Hepatocyte (in vitro differentiated cells): Measurements from ENCODE around the gene SCAI. TPM values are rescaled to one million over a fixed set of nuclear protein-coding genes. Genes with fewer than 3 reads are reported as not detected.

Experiments used
- DNase-seq: peaks from one replicate; pipeline ENCODE4 v3.0.0-alpha.2; 2016; ENCODE audit warnings: low spot score
- H2AFZ ChIP-seq: fragments of 200-600 bp; sonication (generic); 2 replicates; pipeline ENCODE4 v1.6.0; 2016; ENCODE audit warnings: antibody characterized with exemption, mild to moderate bottlenecking
- H3K27ac ChIP-seq: fragments of 200-600 bp; sonication (generic); 2 replicates; pipeline ENCODE4 v1.5.1; 2016; ENCODE audit warnings: mild to moderate bottlenecking
- H3K27me3 ChIP-seq: fragments of 200-600 bp; sonication (generic); 2 replicates; pipeline ENCODE4 v1.6.1; 2016
- H3K36me3 ChIP-seq: fragments of 200-600 bp; sonication (generic); replicated peaks from 2 replicates; pipeline ENCODE4 v1.5.1; 2016; ENCODE audit warnings: low read depth; ENCODE audit not compliant: insufficient read depth
- H3K4me1 ChIP-seq: fragments of 200-600 bp; sonication (generic); 2 replicates; pipeline ENCODE4 v1.5.1; 2016; ENCODE audit warnings: mild to moderate bottlenecking, moderate library complexity; ENCODE audit not compliant: insufficient read depth
- H3K4me2 ChIP-seq: fragments of 200-600 bp; sonication (generic); 2 replicates; pipeline ENCODE4 v1.6.0; 2016
- H3K4me3 ChIP-seq: fragments of 200-600 bp; sonication (generic); 2 replicates; pipeline ENCODE4 v1.5.1; 2016; ENCODE audit warnings: mild to moderate bottlenecking
- H3K79me2 ChIP-seq: fragments of 200-600 bp; sonication (generic); 2 replicates; pipeline ENCODE4 v1.6.0; 2017; ENCODE audit warnings: mild to moderate bottlenecking
- H3K9me2 ChIP-seq: fragments of 200-600 bp; sonication (generic); replicated peaks from 2 replicates; pipeline ENCODE4 v1.6.0; 2017; ENCODE audit warnings: mild to moderate bottlenecking; ENCODE audit not compliant: insufficient read depth
- H3K9me3 ChIP-seq: fragments of 200-600 bp; sonication (generic); 2 replicates; pipeline ENCODE4 v1.5.1; 2016; ENCODE audit warnings: low read depth, mild to moderate bottlenecking
- H4K20me1 ChIP-seq: fragments of 200-600 bp; sonication (generic); 2 replicates; pipeline ENCODE4 v1.6.0; 2016; ENCODE audit warnings: mild to moderate bottlenecking; ENCODE audit not compliant: insufficient read depth, poor library complexity, severe bottlenecking
- EZH2 ChIP-seq: fragments of 200-600 bp; sonication (generic); IDR thresholded peaks from 2 replicates; pipeline ENCODE4 v1.6.1; 2016; ENCODE audit warnings: antibody characterized with exemption, mild to moderate bottlenecking, borderline replicate concordance
- EZH2phosphoT487 ChIP-seq: fragments of 200-600 bp; sonication (generic); IDR thresholded peaks from one replicate; pipeline ENCODE4 v1.6.1; 2018; ENCODE audit warnings: antibody characterized with exemption, mild to moderate bottlenecking, low read depth, moderate library complexity; ENCODE audit not compliant: unreplicated experiment, severe bottlenecking
- WGBS: methylation state at CpG from one replicate; pipeline ENCODE4 v1.1.6; 2016; ENCODE audit warnings: low lambda C conversion rate; ENCODE audit errors: missing lambda C conversion rate; 5-methylcytosine and 5-hydroxymethylcytosine counted together
- polyA plus RNA-seq: library from polyadenylated mRNA; unstranded; fragments of >200 nt; fragmentation: Nextera tagmentation; extraction: Ambion mirVana; gene quantifications from 2 replicates; pipeline ENCODE4 v1.2.1, GENCODE V29; 2016
- total RNA-seq: library from RNA; depleted of rRNA; stranded (reverse); fragments of >200 nt; gene quantifications from 2 replicates; pipeline ENCODE4 v1.2.3, GENCODE V29; 2014
- TF ChIP-seq, protein P1 (sequence below): fragments of 200-600 bp; sonication (generic); IDR thresholded peaks from 2 replicates; pipeline ENCODE4 v1.5.1; 2016; ENCODE audit warnings: antibody characterized with exemption, mild to moderate bottlenecking; ENCODE audit not compliant: poor library complexity

SCAI gene
- total and polyA plus RNA-seq, 2 experiments from 2014 or later: 0.97 to 10.5 TPM

DNA sequence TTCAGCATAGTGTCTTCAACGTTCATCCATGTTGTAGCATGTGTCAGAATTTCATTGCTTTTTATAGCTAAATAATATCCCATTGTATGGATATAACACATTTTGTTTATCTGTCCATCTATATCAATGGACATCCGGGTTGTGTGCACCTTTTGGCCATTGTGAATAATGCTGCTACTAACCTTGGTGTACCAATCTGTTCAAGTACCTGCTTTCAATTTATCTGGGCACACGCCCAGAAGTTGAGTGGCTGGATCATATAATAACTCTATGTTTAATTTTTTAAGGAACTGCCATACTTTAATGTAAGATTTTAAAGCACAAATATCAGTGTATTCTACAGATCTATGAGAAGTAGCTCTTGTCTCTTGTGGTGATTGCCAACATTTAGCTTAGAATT is 43.5 kb downstream of the SCAI start:
- Histone ChIP-seq H3K27me3 (no peaks in the 10 kb centered on the region), H3K27ac (no peak overlapping the region), H3K36me3 (no peaks in the 10 kb centered on the region), H3K4me2 (no peak overlapping the region), H3K9me3 (no peaks in the 10 kb centered on the region), H4K20me1 (no peaks in the 10 kb centered on the region), H3K4me1 (no peaks in the 10 kb centered on the region), H3K79me2 (peaks cover 16% of the 10 kb centered on the region), H3K4me3 (no peak overlapping the region), H3K9me2 (no peaks in the 10 kb centered on the region), H2AFZ (no peak overlapping the region)
- WGBS: 85% methylated on average over 3 of the region's 3 CpGs
- TF ChIP-seq EZH2phosphoT487: no peak
- TF ChIP-seq, protein P1, sequence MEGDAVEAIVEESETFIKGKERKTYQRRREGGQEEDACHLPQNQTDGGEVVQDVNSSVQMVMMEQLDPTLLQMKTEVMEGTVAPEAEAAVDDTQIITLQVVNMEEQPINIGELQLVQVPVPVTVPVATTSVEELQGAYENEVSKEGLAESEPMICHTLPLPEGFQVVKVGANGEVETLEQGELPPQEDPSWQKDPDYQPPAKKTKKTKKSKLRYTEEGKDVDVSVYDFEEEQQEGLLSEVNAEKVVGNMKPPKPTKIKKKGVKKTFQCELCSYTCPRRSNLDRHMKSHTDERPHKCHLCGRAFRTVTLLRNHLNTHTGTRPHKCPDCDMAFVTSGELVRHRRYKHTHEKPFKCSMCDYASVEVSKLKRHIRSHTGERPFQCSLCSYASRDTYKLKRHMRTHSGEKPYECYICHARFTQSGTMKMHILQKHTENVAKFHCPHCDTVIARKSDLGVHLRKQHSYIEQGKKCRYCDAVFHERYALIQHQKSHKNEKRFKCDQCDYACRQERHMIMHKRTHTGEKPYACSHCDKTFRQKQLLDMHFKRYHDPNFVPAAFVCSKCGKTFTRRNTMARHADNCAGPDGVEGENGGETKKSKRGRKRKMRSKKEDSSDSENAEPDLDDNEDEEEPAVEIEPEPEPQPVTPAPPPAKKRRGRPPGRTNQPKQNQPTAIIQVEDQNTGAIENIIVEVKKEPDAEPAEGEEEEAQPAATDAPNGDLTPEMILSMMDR: no peak
- no peak for TF ChIP-seq EZH2
- no peak for DNase-seq

DNA sequence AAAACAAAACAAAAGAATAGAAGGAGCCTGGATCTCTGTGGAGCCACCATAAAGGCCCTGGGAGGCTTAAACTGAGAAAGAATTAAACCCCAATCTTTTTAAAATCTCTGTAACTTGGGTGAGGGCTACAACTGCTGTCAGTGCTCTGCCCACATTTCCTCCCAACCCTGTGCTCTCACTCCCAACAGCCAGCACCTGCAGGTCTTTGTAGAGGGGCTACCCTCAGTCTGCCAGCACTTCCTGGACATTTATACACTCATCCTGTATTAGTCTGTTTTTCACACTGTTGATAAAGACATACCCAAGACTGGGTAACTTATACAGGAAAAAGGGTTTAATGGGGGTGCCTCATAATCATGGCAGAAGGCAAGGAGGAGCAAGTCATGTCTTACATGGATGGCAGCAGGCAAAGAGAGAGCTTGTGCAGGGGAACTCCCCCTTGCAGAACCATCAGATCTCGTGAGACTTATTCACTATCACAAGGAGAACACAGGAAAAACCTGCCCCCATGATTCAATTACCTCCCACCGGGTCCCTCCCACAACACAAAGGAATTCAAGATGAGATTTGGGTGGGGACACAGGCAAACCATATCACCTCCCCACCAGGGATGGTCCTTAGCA is 47.4 kb downstream of the SCAI start:
- Histone ChIP-seq H3K4me2 (no peak overlapping the region), H3K36me3 (no peaks in the 10 kb centered on the region), H3K79me2 (peaks cover 9% of the 10 kb centered on the region), H2AFZ (no peak overlapping the region), H3K9me3 (no peaks in the 10 kb centered on the region), H3K9me2 (no peaks in the 10 kb centered on the region), H3K4me3 (no peak overlapping the region), H3K27me3 (no peaks in the 10 kb centered on the region), H3K4me1 (no peaks in the 10 kb centered on the region), H3K27ac (no peak overlapping the region), H4K20me1 (no peaks in the 10 kb centered on the region)
- 90% methylated on average over 2 of the region's 2 CpGs for WGBS
- no peak for DNase-seq
- TF ChIP-seq, protein P1: no peak
- TF ChIP-seq EZH2phosphoT487: no peak
- no peak for TF ChIP-seq EZH2

DNA sequence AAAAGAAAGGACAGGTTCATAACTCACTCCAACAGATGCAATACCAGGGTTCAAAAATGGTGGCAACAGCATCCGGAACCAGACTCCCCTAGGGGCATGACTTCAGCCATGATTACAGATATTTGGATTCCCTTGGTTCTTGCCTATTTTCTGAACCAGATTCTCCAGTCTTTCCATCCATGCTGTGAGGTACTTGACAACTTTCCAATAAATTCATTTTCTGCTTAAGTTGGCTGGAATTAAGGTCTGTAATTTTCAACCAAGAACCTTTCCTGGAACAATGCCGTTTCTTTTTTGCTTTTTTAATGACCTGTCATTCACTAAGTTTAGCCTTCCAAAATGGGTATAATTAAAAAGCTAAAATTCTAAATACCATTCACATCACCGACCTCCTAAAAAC is 52.2 kb downstream of the SCAI start:
- Histone ChIP-seq H3K9me2 (no peaks in the 10 kb centered on the region), H3K36me3 (no peaks in the 10 kb centered on the region)
- TF ChIP-seq EZH2phosphoT487 (no peak), EZH2 (no peak)
- TF ChIP-seq, protein P1: no peak

More for the DNA sequence above, 52.2 kb downstream of the SCAI start:
- no peak overlapping the region for H2AFZ ChIP-seq
- no peaks in the 10 kb centered on the region for H3K9me3 ChIP-seq
- no peak overlapping the region for H3K27ac ChIP-seq
- H3K4me1 ChIP-seq: no peaks in the 10 kb centered on the region
- DNase-seq: no peak
- no peak overlapping the region for H3K4me2 ChIP-seq
- H3K79me2 ChIP-seq: no peaks in the 10 kb centered on the region
- H4K20me1 ChIP-seq: no peaks in the 10 kb centered on the region
- no peak overlapping the region for H3K4me3 ChIP-seq
- H3K27me3 ChIP-seq: no peaks in the 10 kb centered on the region
- 96% methylated on average over 3 of the region's 3 CpGs for WGBS
